GM18526 (cell line): ENCODE data around the gene KCNJ5.

Experiments
- POLR2A ChIP-seq: IDR thresholded peaks from 3 replicates; pipeline ENCODE4 v1.6.1; 2011; ENCODE audit not compliant: insufficient read length; ENCODE audit errors: extremely low read depth

KCNJ5 gene

GRCh38 chr11:128884703-128885338, 6.3 kb upstream of the KCNJ5 start:
- TF ChIP-seq POLR2A: no peak

GRCh38 chr11:128886406-128887124, 4.6 kb upstream of the KCNJ5 start:
- TF ChIP-seq POLR2A: no peak

- TF ChIP-seq POLR2A: no peak
These were observed 2.8 kb upstream of the KCNJ5 start for GRCh38 chr11:128888034-128888985.

DNA sequence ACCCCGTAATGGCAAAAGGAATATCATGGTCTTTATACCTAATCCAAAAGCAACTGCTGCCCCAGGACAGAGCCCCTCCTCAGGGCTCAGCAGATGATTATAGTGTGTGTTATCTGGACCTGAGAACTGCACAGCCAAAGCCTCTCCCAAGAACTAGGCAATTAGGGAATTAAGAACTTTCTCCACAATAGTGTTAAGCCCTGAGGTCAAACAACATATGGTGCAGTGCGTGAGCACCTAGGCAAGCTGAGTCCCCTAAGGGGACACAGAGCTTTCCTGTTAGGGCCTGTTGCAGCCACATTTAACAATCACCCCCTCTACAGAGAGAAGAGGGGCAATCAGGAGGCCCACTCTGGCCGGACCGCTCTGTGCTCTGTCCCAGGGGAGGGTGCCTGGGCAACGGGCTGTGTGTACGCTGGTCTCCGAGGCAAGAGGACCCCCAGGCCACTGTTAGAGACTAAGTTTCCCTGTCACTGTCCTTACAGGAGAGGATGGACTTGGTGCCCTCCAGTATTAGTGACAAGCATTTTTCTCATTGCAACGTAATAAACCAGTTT, 1.4 kb upstream of the KCNJ5 start:
- TF ChIP-seq POLR2A: no peak

DNA sequence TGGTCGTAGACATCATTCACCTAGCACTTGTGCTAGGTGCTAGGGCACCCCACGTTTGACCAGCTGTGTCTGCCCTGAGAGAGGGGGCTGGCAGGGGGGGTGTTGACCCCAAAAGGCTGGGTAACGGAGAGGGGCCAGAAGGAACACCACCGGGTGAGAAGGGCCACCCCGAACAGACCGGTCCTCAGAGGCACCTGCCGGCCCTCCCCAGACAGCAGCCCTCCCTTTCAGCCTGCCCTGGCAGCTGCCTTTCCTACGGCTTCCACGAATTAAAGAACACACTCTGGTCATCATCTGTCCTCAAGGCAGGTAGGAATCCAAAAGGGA, 977 bp upstream of the KCNJ5 start:
- TF ChIP-seq POLR2A: no peak

- no peak for TF ChIP-seq POLR2A
These were observed 800 bp downstream of the KCNJ5 start for GRCh38 chr11:128891913-128892398.

DNA sequence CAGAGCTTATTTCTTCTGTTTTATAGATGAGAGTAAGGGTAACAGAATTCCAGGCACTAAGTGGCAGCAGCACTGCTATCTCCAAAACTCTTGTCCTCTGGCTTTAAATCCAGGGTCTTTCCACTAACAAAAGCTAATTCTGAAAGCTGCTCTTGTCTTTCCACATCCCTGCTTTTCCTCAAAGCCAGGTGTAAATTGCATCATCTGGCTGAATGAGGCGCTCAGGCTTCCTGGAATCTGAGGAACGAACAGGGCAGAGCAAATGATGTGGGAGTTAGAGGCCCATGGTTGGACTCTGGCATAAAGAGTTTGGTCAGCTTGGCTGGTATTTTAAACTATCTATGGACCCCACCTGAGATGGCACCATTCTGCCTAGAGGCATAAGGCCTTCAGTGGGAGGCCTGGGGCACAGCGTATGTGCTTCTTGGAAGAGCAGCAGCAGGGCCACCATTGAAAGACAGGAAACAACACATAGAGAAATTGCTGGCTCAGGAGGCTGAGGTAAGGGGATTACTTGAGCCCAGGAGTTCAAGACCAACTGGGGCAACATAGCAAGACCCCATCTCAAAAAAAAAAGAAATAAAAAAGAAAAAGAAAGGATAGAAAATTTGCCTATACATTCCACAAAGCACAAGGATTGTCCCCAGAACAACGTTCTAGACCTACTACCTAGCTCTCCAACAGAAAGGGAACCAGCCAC, 1.9 kb downstream of the KCNJ5 start:
- TF ChIP-seq POLR2A: no peak

- TF ChIP-seq POLR2A: no peak
These were observed 2.6 kb downstream of the KCNJ5 start for GRCh38 chr11:128893578-128894285.

DNA sequence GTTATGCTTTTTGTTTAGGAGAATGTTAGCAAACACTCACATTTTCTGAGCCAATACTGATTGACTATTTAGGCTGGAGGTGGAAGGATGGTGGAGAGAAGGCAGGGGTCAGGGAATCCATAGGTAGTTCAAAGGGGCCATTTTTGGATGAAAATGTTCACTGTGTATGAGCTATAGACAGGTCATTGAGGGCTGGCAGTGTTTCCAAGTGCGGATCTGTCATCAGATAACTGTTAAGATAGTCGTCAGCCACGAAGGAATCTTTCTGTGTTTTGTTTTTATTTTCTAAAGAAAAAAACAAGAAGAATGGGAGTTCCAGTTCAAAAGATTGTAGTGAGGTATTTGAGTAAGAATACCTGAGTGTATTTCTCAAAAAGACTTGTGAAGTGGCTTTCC, 3.1 kb downstream of the KCNJ5 start:
- TF ChIP-seq POLR2A: no peak

DNA sequence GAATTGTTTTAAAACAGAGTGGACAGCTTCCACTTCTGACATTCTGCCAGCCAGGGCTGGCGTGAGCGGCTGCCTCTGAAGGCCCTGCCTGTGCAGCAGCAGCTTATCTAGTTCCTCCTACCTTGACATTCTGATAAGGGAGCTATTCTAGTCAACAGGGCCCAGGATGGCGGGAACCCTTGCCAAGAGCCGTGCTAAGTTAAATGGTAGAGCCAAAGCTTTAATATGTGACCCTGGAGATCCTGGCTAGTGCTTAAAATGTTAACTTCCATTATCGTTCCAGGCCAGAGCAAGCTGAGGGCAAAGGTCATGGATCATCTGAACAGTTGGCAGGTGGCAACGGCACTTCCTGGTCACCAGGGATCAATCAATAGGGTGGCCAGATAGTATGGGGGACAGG, 3.5 kb downstream of the KCNJ5 start:
- no peak for TF ChIP-seq POLR2A

DNA sequence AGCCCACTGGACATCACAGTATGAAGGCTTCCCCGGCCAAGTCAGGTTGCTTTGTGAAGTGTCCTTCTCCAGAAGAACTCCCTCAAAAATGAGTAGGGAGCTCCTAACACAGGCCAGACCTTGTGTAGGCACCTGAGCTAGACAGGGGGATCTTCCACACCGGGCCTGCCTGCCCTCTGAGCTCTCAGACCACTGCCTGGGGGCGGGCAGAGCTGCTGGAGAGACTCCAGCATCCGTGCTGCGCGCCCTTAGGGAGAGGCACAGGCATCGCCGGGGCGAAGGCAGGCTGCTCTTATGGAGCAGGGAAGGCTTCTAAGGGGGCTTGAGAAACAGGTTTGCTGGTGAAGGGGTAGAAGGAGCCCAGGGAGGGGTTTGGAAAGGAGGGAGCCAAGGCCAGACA, 4.4 kb downstream of the KCNJ5 start:
- TF ChIP-seq POLR2A: no peak

DNA sequence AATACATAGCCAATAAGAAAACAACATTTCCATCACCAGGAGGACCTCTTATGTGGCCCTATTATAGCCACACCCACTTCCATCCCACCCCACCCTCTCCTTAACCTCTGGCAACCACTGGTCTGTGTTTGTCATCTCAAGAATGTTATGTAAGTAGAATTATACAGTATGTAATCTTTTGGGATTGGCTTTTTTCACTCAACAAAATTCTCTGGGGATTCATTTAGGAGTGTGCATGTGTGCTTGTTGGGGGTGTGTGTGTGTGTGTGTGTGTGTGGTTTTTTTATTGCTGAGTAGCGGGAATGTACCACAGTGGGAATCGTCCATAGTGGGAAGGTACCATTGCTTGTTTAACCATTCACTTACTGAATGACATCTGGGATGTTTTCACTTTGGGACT, 5.2 kb downstream of the KCNJ5 start:
- no peak for TF ChIP-seq POLR2A

GRCh38 chr11:128897826-128898225, 6.7 kb downstream of the KCNJ5 start:
- TF ChIP-seq POLR2A: no peak
